Smooth muscle cell (in vitro differentiated cells): ENCODE data around the gene XPR1. TPM values are rescaled to one million over a fixed set of nuclear protein-coding genes. Genes with fewer than 3 reads are reported as not detected.
"Not testable (repeated sequence)": the region's sequence is repeated elsewhere in the genome, so short reads cannot be mapped to it uniquely, and the experiment has no call there.

Source experiments
- DNase-seq: peaks from one replicate; lab custom pipeline; 2025; ENCODE audit not compliant: unreplicated experiment; lab: John Stamatoyannopoulos, UW
- H2AFZ ChIP-seq: fragments of 200-600 bp; sonication (generic); 2 replicates; pipeline ENCODE4 v1.6.0; 2016; ENCODE audit warnings: antibody characterized with exemption, low read depth, mild to moderate bottlenecking
- H3F3A ChIP-seq: fragments of 200-600 bp; sonication (generic); 2 replicates; pipeline ENCODE4 v1.6.0; 2017; ENCODE audit warnings: antibody characterized with exemption, low read depth
- H3K27ac ChIP-seq: fragments of 200-600 bp; sonication (generic); 2 replicates; pipeline ENCODE4 v1.5.1; 2016; ENCODE audit warnings: low read depth, mild to moderate bottlenecking
- H3K27me3 ChIP-seq: fragments of 200-600 bp; sonication (generic); 2 replicates; pipeline ENCODE4 v1.6.1; 2016; ENCODE audit warnings: low read depth, mild to moderate bottlenecking
- H3K36me3 ChIP-seq: fragments of 200-600 bp; sonication (generic); 2 replicates; pipeline ENCODE4 v1.5.1; 2016; ENCODE audit warnings: low read depth
- H3K4me1 ChIP-seq: fragments of 200-600 bp; sonication (generic); 2 replicates; pipeline ENCODE4 v1.5.1; 2016; ENCODE audit warnings: low read depth
- H3K4me2 ChIP-seq: fragments of 200-600 bp; sonication (generic); 2 replicates; pipeline ENCODE4 v1.6.0; 2016; ENCODE audit warnings: mild to moderate bottlenecking
- H3K4me3 ChIP-seq: fragments of 200-600 bp; sonication (generic); 2 replicates; pipeline ENCODE4 v1.5.1; 2016; ENCODE audit warnings: mild to moderate bottlenecking
- H3K79me2 ChIP-seq: fragments of 200-600 bp; sonication (generic); 2 replicates; pipeline ENCODE4 v1.6.0; 2016; ENCODE audit warnings: low read depth, mild to moderate bottlenecking
- H3K9ac ChIP-seq: fragments of 200-600 bp; sonication (generic); 2 replicates; pipeline ENCODE4 v1.6.0; 2016; ENCODE audit warnings: low read depth
- H3K9me3 ChIP-seq: fragments of 200-600 bp; sonication (generic); replicated peaks from 2 replicates; pipeline ENCODE4 v1.5.1; 2016; ENCODE audit warnings: low read depth
- H4K20me1 ChIP-seq: fragments of 200-600 bp; sonication (generic); 2 replicates; pipeline ENCODE4 v1.6.0; 2016; ENCODE audit warnings: low read depth
- WGBS: methylation state at CpG from one replicate; pipeline ENCODE4 v1.1.7; 2016; ENCODE audit warnings: low lambda C conversion rate; 5-methylcytosine and 5-hydroxymethylcytosine counted together
- polyA plus RNA-seq: library from polyadenylated mRNA; unstranded; fragments of >200 nt; fragmentation: Nextera tagmentation; extraction: Ambion mirVana; gene quantifications from 2 replicates; pipeline ENCODE4 v1.2.1, GENCODE V29; 2016
- total RNA-seq: library from RNA; depleted of rRNA; stranded (reverse); fragments of >200 nt; gene quantifications from 2 replicates; pipeline ENCODE4 v1.2.3, GENCODE V29; 2014
- TF ChIP-seq, protein P1 (sequence below): fragments of 200-600 bp; sonication (generic); IDR thresholded peaks from 2 replicates; pipeline ENCODE4 v1.5.1; 2017; ENCODE audit warnings: borderline replicate concordance, mild to moderate bottlenecking, antibody characterized with exemption; ENCODE audit not compliant: insufficient read depth, poor library complexity, severe bottlenecking

XPR1 gene
- total and polyA plus RNA-seq, 2 experiments from 2014 or later = 9.5 to 27.6 TPM

DNA sequence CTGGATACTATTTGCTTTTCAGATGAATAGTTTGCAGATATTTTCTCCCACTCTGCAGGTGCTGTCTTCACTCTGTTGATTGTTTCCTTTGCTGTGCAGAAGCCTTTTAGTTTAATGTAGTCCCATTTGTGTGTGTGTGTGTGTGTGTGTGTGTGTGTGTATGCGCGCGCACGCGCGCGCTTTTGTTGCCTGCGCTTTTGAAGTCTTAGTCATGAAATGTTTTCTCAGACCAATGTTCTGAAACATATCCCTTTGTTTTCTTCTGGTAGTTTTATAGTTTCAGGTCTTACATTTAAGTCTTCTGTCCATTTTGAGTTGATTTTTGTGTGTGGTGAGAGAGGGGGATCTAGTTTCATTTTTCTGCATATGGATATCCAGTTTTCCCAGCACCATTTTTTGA is 63.5 kb downstream of the XPR1 start:
- 94% methylated on average over 8 of the region's 8 CpGs for WGBS
- Histone ChIP-seq H3K4me3 (no peak overlapping the region), H3K9me3 (peaks cover 4% of the 10 kb centered on the region), H3K36me3 (no peaks in the 10 kb centered on the region), H3K79me2 (peaks cover 5% of the 10 kb centered on the region), H3K27me3 (no peaks in the 10 kb centered on the region), H3K27ac (no peak overlapping the region), H3K9ac (no peak overlapping the region), H3K4me1 (no peaks in the 10 kb centered on the region), H2AFZ (no peak overlapping the region), H4K20me1 (no peaks in the 10 kb centered on the region), H3K4me2 (no peak overlapping the region), H3F3A (no peaks in the 10 kb centered on the region)
- TF ChIP-seq, protein P1, sequence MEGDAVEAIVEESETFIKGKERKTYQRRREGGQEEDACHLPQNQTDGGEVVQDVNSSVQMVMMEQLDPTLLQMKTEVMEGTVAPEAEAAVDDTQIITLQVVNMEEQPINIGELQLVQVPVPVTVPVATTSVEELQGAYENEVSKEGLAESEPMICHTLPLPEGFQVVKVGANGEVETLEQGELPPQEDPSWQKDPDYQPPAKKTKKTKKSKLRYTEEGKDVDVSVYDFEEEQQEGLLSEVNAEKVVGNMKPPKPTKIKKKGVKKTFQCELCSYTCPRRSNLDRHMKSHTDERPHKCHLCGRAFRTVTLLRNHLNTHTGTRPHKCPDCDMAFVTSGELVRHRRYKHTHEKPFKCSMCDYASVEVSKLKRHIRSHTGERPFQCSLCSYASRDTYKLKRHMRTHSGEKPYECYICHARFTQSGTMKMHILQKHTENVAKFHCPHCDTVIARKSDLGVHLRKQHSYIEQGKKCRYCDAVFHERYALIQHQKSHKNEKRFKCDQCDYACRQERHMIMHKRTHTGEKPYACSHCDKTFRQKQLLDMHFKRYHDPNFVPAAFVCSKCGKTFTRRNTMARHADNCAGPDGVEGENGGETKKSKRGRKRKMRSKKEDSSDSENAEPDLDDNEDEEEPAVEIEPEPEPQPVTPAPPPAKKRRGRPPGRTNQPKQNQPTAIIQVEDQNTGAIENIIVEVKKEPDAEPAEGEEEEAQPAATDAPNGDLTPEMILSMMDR = no peak
- no peak for DNase-seq

DNA sequence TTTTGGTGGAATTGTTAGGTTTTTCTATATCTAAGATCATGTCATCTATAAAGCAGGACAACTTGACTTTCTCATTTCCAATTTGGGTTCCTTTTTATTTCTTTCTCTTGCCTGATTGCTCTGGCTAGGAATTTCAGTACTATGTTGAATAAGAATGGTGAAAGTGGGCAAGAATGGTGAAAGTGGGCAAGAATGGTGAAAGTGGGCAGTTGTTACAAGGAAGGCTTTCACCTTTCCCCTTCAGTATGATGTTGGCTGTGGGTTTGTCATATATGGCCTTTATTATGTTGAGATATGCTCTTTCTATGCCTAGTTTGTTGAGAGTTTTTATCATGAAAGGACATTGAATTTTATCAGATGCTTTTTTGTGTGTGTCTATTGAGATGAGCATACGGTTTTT is 64.5 kb downstream of the XPR1 start:
- H3K4me2 ChIP-seq = no peak overlapping the region
- no peaks in the 10 kb centered on the region for H3K27me3 ChIP-seq
- H3K9me3 ChIP-seq = peaks cover 4% of the 10 kb centered on the region
- H3K36me3 ChIP-seq = no peaks in the 10 kb centered on the region
- WGBS = 100% methylated on average over 1 of the region's 1 CpG
- DNase-seq = no peak
- TF ChIP-seq, protein P1 = no peak
- H3K9ac ChIP-seq = no peak overlapping the region
- no peak overlapping the region for H3K4me3 ChIP-seq
- peaks cover 5% of the 10 kb centered on the region for H3K79me2 ChIP-seq
- H4K20me1 ChIP-seq = no peaks in the 10 kb centered on the region
- H3K4me1 ChIP-seq = no peaks in the 10 kb centered on the region
- H3F3A ChIP-seq = no peaks in the 10 kb centered on the region
- no peak overlapping the region for H2AFZ ChIP-seq
- no peak overlapping the region for H3K27ac ChIP-seq

DNA sequence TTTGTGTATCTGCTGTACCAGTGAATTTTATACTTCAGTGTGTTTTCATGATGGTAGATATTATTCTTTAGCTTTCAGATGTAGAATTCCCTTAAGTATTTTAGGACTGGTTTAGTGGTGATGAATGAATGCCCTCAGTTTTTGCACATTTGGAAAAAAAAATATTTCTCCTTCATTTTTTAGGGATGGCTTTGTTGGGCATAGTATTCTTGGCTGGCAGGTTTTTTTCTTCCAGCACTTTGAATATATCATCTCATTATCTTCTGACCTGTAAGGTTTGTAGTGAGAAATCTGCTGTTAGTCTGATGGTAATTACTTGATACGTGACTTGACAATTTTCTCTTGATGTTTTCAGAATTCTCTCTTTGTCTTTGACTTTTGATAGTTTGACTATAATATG is 66.8 kb downstream of the XPR1 start:
- H3K4me3 ChIP-seq = no peak overlapping the region
- H3K4me1 ChIP-seq = no peaks in the 10 kb centered on the region
- H3K27ac ChIP-seq = no peak overlapping the region
- H2AFZ ChIP-seq = no peak overlapping the region
- TF ChIP-seq, protein P1 = no peak
- H3K9me3 ChIP-seq = peaks cover 4% of the 10 kb centered on the region
- no peaks in the 10 kb centered on the region for H3K27me3 ChIP-seq
- no peak overlapping the region for H3K4me2 ChIP-seq
- DNase-seq = no peak
- no peaks in the 10 kb centered on the region for H3F3A ChIP-seq
- no peaks in the 10 kb centered on the region for H3K36me3 ChIP-seq
- no peaks in the 10 kb centered on the region for H4K20me1 ChIP-seq
- peaks cover 16% of the 10 kb centered on the region for H3K79me2 ChIP-seq
- no peak overlapping the region for H3K9ac ChIP-seq
- WGBS = 100% methylated on average over 1 of the region's 1 CpG

DNA sequence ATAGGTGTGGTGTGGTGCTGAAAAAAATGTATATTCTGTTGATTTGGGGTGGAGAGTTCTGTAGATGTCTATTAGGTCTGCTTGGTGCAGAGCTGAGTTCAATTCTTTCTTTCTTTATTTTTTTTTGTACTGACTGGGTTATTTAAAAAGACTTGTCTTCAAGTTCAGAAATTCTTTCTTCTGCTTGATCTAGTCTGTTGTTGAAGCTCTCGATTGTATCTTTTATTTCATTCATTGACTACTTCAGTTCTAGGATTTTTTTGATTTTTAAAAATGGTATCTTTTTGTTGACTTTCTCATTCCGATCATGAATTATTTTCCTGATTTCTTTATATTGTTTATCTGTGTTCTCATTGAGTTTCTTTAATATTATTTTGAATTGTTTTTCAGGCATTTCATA is 70.6 kb downstream of the XPR1 start:
- not testable (repeated sequence) for DNase-seq, H3K4me1 ChIP-seq, H3K27ac ChIP-seq, H3K27me3 ChIP-seq, H3F3A ChIP-seq, H3K9ac ChIP-seq, H2AFZ ChIP-seq, H3K36me3 ChIP-seq, H3K4me2 ChIP-seq, H4K20me1 ChIP-seq, H3K9me3 ChIP-seq, H3K4me3 ChIP-seq
- WGBS = 97% methylated on average over 2 of the region's 2 CpGs
- peaks cover 15% of the 10 kb centered on the region for H3K79me2 ChIP-seq

DNA sequence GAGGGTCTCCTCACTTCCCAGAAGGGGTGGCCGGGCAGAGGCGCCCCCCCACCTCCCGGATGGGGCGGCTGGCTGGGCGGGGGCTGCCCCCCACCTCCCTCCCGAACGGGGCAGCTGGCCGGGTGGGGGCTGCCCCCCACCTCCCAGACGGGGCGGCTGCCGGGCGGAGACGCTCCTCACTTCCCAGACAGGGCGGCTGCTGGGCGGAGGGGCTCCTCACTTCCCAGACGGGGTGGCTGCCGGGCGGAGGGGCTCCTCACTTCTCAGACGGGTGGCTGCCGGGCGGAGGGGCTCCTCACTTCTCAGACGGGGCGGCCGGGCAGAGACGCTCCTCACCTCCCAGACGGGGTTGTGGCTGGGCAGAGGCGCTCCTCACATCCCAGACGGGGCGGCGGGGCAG is 78.9 kb downstream of the XPR1 start:
- H3K27ac ChIP-seq, H2AFZ ChIP-seq, H3K36me3 ChIP-seq, H3K4me1 ChIP-seq, DNase-seq, H4K20me1 ChIP-seq, H3K27me3 ChIP-seq, H3F3A ChIP-seq, H3K9ac ChIP-seq, H3K4me3 ChIP-seq, H3K9me3 ChIP-seq, H3K4me2 ChIP-seq: not testable (repeated sequence)
- H3K79me2 ChIP-seq = peaks cover 11% of the 10 kb centered on the region
- WGBS = 93% methylated on average over 9 of the region's 30 CpGs

DNA sequence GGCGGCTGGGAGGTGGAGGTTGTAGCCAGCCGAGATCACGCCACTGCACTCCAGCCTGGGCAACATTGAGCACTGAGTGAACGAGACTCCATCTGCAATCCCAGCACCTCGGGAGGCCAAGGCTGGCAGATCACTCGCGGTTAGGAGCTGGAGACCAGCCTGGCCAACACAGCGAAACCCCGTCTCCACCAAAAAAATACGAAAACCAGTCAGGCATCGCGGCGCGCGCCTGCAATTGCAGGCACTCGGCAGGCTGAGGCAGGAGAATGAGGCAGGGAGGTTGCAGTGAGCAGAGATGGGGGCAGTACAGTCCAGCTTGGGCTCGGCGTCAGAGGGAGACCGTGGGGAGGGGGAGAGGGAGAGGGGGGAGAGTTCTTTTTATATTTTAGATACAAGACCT is 79.4 kb downstream of the XPR1 start:
- not testable (repeated sequence) for H3K9me3 ChIP-seq, H3K4me1 ChIP-seq, H3F3A ChIP-seq, H3K4me2 ChIP-seq, H3K27me3 ChIP-seq, DNase-seq, H3K9ac ChIP-seq, H4K20me1 ChIP-seq, H3K27ac ChIP-seq, H3K4me3 ChIP-seq, H3K36me3 ChIP-seq, H2AFZ ChIP-seq
- H3K79me2 ChIP-seq = peaks cover 11% of the 10 kb centered on the region
- WGBS = 93% methylated on average over 16 of the region's 19 CpGs
